Suprapubic skin (tissue), 3 donors: Measurements from ENCODE around the gene CALN1.

ENCODE experiments used
- POLR2A ChIP-seq, 2 donors: fragments of 450-650 bp; IDR thresholded peaks; one replicate each; pipeline ENCODE4 v1.6.1; 2017; ENCODE audit warnings: antibody characterized with exemption in 2 of 2, mild to moderate bottlenecking in 2 of 2, moderate library complexity in 2 of 2
- TF ChIP-seq, protein P1 (sequence below), 2 donors: fragments of 200-600 bp in 1 of 2; fragments of 450-650 bp in 1 of 2; sonication (generic) in 1 of 2; IDR thresholded peaks; one replicate each; pipeline ENCODE4 v1.5.1; 2016 to 2019; ENCODE audit warnings: antibody characterized with exemption in 2 of 2, mild to moderate bottlenecking in 1 of 2, moderate library complexity in 1 of 2

GRCh38 chr7:71733107-71733870 is 678.8 kb downstream of the CALN1 start:
- TF ChIP-seq, protein P1, sequence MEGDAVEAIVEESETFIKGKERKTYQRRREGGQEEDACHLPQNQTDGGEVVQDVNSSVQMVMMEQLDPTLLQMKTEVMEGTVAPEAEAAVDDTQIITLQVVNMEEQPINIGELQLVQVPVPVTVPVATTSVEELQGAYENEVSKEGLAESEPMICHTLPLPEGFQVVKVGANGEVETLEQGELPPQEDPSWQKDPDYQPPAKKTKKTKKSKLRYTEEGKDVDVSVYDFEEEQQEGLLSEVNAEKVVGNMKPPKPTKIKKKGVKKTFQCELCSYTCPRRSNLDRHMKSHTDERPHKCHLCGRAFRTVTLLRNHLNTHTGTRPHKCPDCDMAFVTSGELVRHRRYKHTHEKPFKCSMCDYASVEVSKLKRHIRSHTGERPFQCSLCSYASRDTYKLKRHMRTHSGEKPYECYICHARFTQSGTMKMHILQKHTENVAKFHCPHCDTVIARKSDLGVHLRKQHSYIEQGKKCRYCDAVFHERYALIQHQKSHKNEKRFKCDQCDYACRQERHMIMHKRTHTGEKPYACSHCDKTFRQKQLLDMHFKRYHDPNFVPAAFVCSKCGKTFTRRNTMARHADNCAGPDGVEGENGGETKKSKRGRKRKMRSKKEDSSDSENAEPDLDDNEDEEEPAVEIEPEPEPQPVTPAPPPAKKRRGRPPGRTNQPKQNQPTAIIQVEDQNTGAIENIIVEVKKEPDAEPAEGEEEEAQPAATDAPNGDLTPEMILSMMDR (IDR thresholded peaks at IDR 0.05): peak; percentile 63 to 86
- no peak for TF ChIP-seq POLR2A (IDR thresholded peaks at IDR 0.05)
